Stimulated activated CD4-positive, alpha-beta T cell treated with anti-CD3 and anti-CD28 coated beads, Interleukin-1b, Interleukin-23, amount 100 ng/mL, for 1 hour (primary cell): Measurements from ENCODE around the gene RAP2B.

ENCODE experiments used
- DNase-seq, 2 donors: peaks; one replicate each; pipeline ENCODE4 v3.0.0-alpha.2; 2020; ENCODE audit warnings: low read depth in 2 of 2

RAP2B gene

GRCh38 chr3:153160451-153161137 lies 1.4 kb upstream of the RAP2B start:
- peak in 1 of 2 donors; percentile 18 for DNase-seq

GRCh38 chr3:153161138-153161713 lies 800 bp upstream of the RAP2B start:
- DNase-seq = peak; percentile 60 to 74

- DNase-seq = no peak
Observed at GRCh38 chr3:153162513-153163392, 727 bp downstream of the RAP2B start.

- DNase-seq = no peak
Observed at GRCh38 chr3:153163393-153163724, 1.3 kb downstream of the RAP2B start.

- no peak for DNase-seq
Observed at GRCh38 chr3:153163756-153164550, 1.9 kb downstream of the RAP2B start.

GRCh38 chr3:153165261-153165681 lies 3.2 kb downstream of the RAP2B start:
- DNase-seq = no peak

- no peak for DNase-seq
Observed at GRCh38 chr3:153166206-153166605, 4.2 kb downstream of the RAP2B start.

GRCh38 chr3:153166796-153167195 lies 4.8 kb downstream of the RAP2B start:
- DNase-seq = no peak

GRCh38 chr3:153169793-153170383 lies 7.9 kb downstream of the RAP2B start:
- no peak for DNase-seq

- DNase-seq = no peak
Observed at GRCh38 chr3:153171256-153171655, 9.2 kb downstream of the RAP2B start.

- DNase-seq = no peak
Observed at GRCh38 chr3:153171918-153172317, 9.9 kb downstream of the RAP2B start.

GRCh38 chr3:153172796-153173757 lies 11.1 kb downstream of the RAP2B start:
- DNase-seq = no peak

- no peak for DNase-seq
Observed at GRCh38 chr3:153173758-153174516, 11.9 kb downstream of the RAP2B start.

GRCh38 chr3:153176197-153176596 lies 14.2 kb downstream of the RAP2B start:
- no peak for DNase-seq

GRCh38 chr3:153180860-153181372 lies 18.9 kb downstream of the RAP2B start:
- no peak for DNase-seq

- DNase-seq = no peak
Observed at GRCh38 chr3:153182501-153183293, 20.7 kb downstream of the RAP2B start.

- no peak for DNase-seq
Observed at GRCh38 chr3:153190923-153191322, 28.9 kb downstream of the RAP2B start.

- DNase-seq = no peak
Observed at GRCh38 chr3:153192327-153192726, 30.3 kb downstream of the RAP2B start.
